ENCODE data around the gene PLSCR1.

GRCh38 chr3:146513386-146514051, 30.9 kb downstream of the PLSCR1 start:
- TF ChIP-seq CTCF (IDR thresholded peaks at IDR 0.05; ENCODE audit: low read depth, low read length, poor library complexity, severe bottlenecking) (no peak), EZH2phosphoT487 (IDR thresholded peaks at IDR 0.05; ENCODE audit: borderline replicate concordance, low read length) (no peak)
